H1 (cell line): ENCODE results near the gene CALD1.

Experiments used
- CBX5 ChIP-seq: fragments of 300-800, 300-1000 bp; sonication (generic); IDR thresholded peaks from 2 replicates; pipeline ENCODE4 v1.7.1; 2016; ENCODE audit warnings: antibody characterized with exemption, low read length, low read depth
- CTCF ChIP-seq, 3 experiments: IDR thresholded peaks; 1 replicate in 2 of 3; 2 replicates in 1 of 3; pipeline versions ENCODE4 v1.5.1 to v1.6.1; 2011; ENCODE audit warnings: low read length in 3 of 3, mild to moderate bottlenecking in 3 of 3, inconsistent platforms in 2 of 3, low read depth in 1 of 3, moderate library complexity in 1 of 3; ENCODE audit not compliant: insufficient read depth in 1 of 3; ENCODE audit errors: control extremely low read depth in 1 of 3
- EZH2 ChIP-seq: fragments of 200-600 bp; sonication (generic); IDR thresholded peaks from 2 replicates; pipeline ENCODE4 v1.7.1; 2012; ENCODE audit warnings: low read depth, mild to moderate bottlenecking, moderate library complexity, low read length, inconsistent platforms; ENCODE audit not compliant: severe bottlenecking
- FOSL1 ChIP-seq: IDR thresholded peaks from 2 replicates; pipeline ENCODE4 v1.6.1; 2011; ENCODE audit warnings: mild to moderate bottlenecking, low read depth, low read length, moderate library complexity; ENCODE audit not compliant: insufficient read depth
- POLR2AphosphoS5 ChIP-seq: IDR thresholded peaks from 2 replicates; pipeline ENCODE4 v1.6.1; 2011; ENCODE audit warnings: low read depth, low read length

GRCh38 chr7:134873253-134873652 is 93.8 kb downstream of the CALD1 start:
- TF ChIP-seq EZH2: no peak
- TF ChIP-seq FOSL1: no peak
- no peak for TF ChIP-seq CBX5
- no peak for TF ChIP-seq POLR2AphosphoS5
- no peak for TF ChIP-seq CTCF (IDR thresholded peaks at IDR 0.05; ENCODE audit: control extremely low read depth in 1 of 3, insufficient read depth in 1 of 3, low read depth in 1 of 3, low read length in 3 of 3)
